OCI-LY1 (cell line): ENCODE results near the gene B3GAT1.

Source experiments
- H2AFZ ChIP-seq: fragments of 200-600 bp; sonication (generic), shearing (Covaris generic); 2 replicates; pipeline ENCODE4 v1.6.0; 2014; ENCODE audit warnings: antibody characterized with exemption, mild to moderate bottlenecking, low read length
- H3F3A ChIP-seq: fragments of 200-600 bp; sonication (generic), shearing (Covaris generic); 2 replicates; pipeline ENCODE4 v1.6.0; 2014; ENCODE audit warnings: mild to moderate bottlenecking, antibody characterized with exemption, low read length, moderate library complexity; ENCODE audit not compliant: insufficient read depth
- H3K27ac ChIP-seq: fragments of 200-600 bp; sonication (generic); 2 replicates; pipeline ENCODE4 v1.5.1; 2014; ENCODE audit warnings: low read length, mixed run types, mild to moderate bottlenecking, low read depth; ENCODE audit not compliant: poor library complexity, severe bottlenecking
- H3K27me3 ChIP-seq: fragments of 200-600 bp; sonication (generic); 2 replicates; pipeline ENCODE4 v1.6.0; 2014; ENCODE audit warnings: antibody characterized with exemption, mild to moderate bottlenecking, low read length, moderate library complexity; ENCODE audit not compliant: insufficient read depth
- H3K36me3 ChIP-seq: fragments of 200-600 bp; sonication (generic); 2 replicates; pipeline ENCODE4 v1.6.1; 2014; ENCODE audit warnings: mild to moderate bottlenecking, antibody characterized with exemption, low read length, moderate library complexity, mixed read lengths; ENCODE audit not compliant: insufficient read depth
- H3K4me1 ChIP-seq: fragments of 200-600 bp; sonication (generic); 2 replicates; pipeline ENCODE4 v1.5.1; 2014; ENCODE audit warnings: mild to moderate bottlenecking, low read length, moderate library complexity; ENCODE audit not compliant: insufficient read depth, severe bottlenecking
- H3K4me2 ChIP-seq: fragments of 200-600 bp; sonication (generic), shearing (Covaris generic); 2 replicates; pipeline ENCODE4 v1.6.1; 2014; ENCODE audit warnings: low read length
- H3K4me3 ChIP-seq: fragments of 200-600 bp; sonication (generic); 2 replicates; pipeline ENCODE4 v1.5.1; 2014; ENCODE audit warnings: low read length, low read depth, mild to moderate bottlenecking, mixed read lengths; ENCODE audit not compliant: poor library complexity, severe bottlenecking
- H3K79me2 ChIP-seq: fragments of 200-600 bp; shearing (Covaris generic); 2 replicates; pipeline ENCODE4 v1.6.1; 2016; ENCODE audit warnings: mixed run types, low read length, mixed read lengths; ENCODE audit not compliant: insufficient read depth
- H3K9ac ChIP-seq: fragments of 200-600 bp; sonication (generic), shearing (Covaris generic); 2 replicates; pipeline ENCODE4 v1.6.1; 2014; ENCODE audit warnings: mild to moderate bottlenecking, low read length, mixed read lengths
- H3K9me2 ChIP-seq: fragments of 200-600 bp; sonication (generic), shearing (Covaris generic); 2 replicates; pipeline ENCODE4 v1.6.1; 2014; ENCODE audit warnings: low read depth, mild to moderate bottlenecking, low read length, mixed read lengths
- H3K9me3 ChIP-seq: fragments of 200-600 bp; shearing (Covaris generic); 2 replicates; pipeline ENCODE4 v1.6.1; 2014; ENCODE audit warnings: low read length, mixed read lengths
- H4K20me1 ChIP-seq: fragments of 200-600 bp; sonication (generic), shearing (Covaris generic); 2 replicates; pipeline ENCODE4 v1.6.0; 2016; ENCODE audit warnings: mild to moderate bottlenecking, low read length; ENCODE audit not compliant: insufficient read depth
- CTCF ChIP-seq: fragments of 200-600 bp; sonication (generic), shearing (Covaris generic); IDR thresholded peaks from 2 replicates; pipeline ENCODE4 v1.5.1; 2017; ENCODE audit warnings: mild to moderate bottlenecking, antibody characterized with exemption, low read length, moderate library complexity, mixed read lengths
- EZH2 ChIP-seq: fragments of 200-600 bp; sonication (generic), shearing (Covaris generic); IDR thresholded peaks from 2 replicates; pipeline ENCODE4 v1.8.0; 2017; ENCODE audit warnings: borderline replicate concordance, mixed run types, mild to moderate bottlenecking, antibody characterized with exemption, low read length, moderate library complexity, mixed read lengths

B3GAT1 gene

GRCh38 chr11:134363592-134363991, 48.5 kb downstream of the B3GAT1 start:
- no peaks in the 10 kb centered on the region for H3F3A ChIP-seq
- H3K9me3 ChIP-seq: no peaks in the 10 kb centered on the region
- no peaks in the 10 kb centered on the region for H3K79me2 ChIP-seq
- no peak for TF ChIP-seq EZH2
- no peak for TF ChIP-seq CTCF
- H3K27ac ChIP-seq: no peak overlapping the region
- no peaks in the 10 kb centered on the region for H3K27me3 ChIP-seq
- H3K36me3 ChIP-seq: no peaks in the 10 kb centered on the region
- H3K9ac ChIP-seq: no peak overlapping the region
- H4K20me1 ChIP-seq: no peaks in the 10 kb centered on the region
- H3K4me3 ChIP-seq: no peak overlapping the region
- H3K9me2 ChIP-seq: no peaks in the 10 kb centered on the region
- no peaks in the 10 kb centered on the region for H3K4me1 ChIP-seq
- no peak overlapping the region for H3K4me2 ChIP-seq
- H2AFZ ChIP-seq: no peak overlapping the region

GRCh38 chr11:134363161-134363560, 48.9 kb downstream of the B3GAT1 start:
- no peaks in the 10 kb centered on the region for H3K27me3 ChIP-seq
- no peaks in the 10 kb centered on the region for H3K9me3 ChIP-seq
- H3K27ac ChIP-seq: no peak overlapping the region
- no peaks in the 10 kb centered on the region for H3K79me2 ChIP-seq
- H3K36me3 ChIP-seq: no peaks in the 10 kb centered on the region
- H4K20me1 ChIP-seq: no peaks in the 10 kb centered on the region
- no peak for TF ChIP-seq CTCF
- TF ChIP-seq EZH2: no peak
- H3K9me2 ChIP-seq: no peaks in the 10 kb centered on the region
- H2AFZ ChIP-seq: no peak overlapping the region
- H3K9ac ChIP-seq: no peak overlapping the region
- H3F3A ChIP-seq: no peaks in the 10 kb centered on the region
- H3K4me3 ChIP-seq: no peak overlapping the region
- H3K4me2 ChIP-seq: no peak overlapping the region
- H3K4me1 ChIP-seq: no peaks in the 10 kb centered on the region

GRCh38 chr11:134362192-134362901, 49.7 kb downstream of the B3GAT1 start:
- no peaks in the 10 kb centered on the region for H3F3A ChIP-seq
- no peaks in the 10 kb centered on the region for H3K4me1 ChIP-seq
- no peaks in the 10 kb centered on the region for H3K79me2 ChIP-seq
- no peaks in the 10 kb centered on the region for H3K9me3 ChIP-seq
- TF ChIP-seq CTCF: no peak
- TF ChIP-seq EZH2: no peak
- no peaks in the 10 kb centered on the region for H3K9me2 ChIP-seq
- H4K20me1 ChIP-seq: no peaks in the 10 kb centered on the region
- no peak overlapping the region for H3K9ac ChIP-seq
- no peaks in the 10 kb centered on the region for H3K36me3 ChIP-seq
- H3K27ac ChIP-seq: no peak overlapping the region
- H2AFZ ChIP-seq: no peak overlapping the region
- no peaks in the 10 kb centered on the region for H3K27me3 ChIP-seq
- H3K4me2 ChIP-seq: no peak overlapping the region
- no peak overlapping the region for H3K4me3 ChIP-seq
